ENCODE measurements around the gene TNS4.

GRCh38 chr17:40536295-40537171 is 35.1 kb upstream of the TNS4 start:
- TF ChIP-seq, protein P1, sequence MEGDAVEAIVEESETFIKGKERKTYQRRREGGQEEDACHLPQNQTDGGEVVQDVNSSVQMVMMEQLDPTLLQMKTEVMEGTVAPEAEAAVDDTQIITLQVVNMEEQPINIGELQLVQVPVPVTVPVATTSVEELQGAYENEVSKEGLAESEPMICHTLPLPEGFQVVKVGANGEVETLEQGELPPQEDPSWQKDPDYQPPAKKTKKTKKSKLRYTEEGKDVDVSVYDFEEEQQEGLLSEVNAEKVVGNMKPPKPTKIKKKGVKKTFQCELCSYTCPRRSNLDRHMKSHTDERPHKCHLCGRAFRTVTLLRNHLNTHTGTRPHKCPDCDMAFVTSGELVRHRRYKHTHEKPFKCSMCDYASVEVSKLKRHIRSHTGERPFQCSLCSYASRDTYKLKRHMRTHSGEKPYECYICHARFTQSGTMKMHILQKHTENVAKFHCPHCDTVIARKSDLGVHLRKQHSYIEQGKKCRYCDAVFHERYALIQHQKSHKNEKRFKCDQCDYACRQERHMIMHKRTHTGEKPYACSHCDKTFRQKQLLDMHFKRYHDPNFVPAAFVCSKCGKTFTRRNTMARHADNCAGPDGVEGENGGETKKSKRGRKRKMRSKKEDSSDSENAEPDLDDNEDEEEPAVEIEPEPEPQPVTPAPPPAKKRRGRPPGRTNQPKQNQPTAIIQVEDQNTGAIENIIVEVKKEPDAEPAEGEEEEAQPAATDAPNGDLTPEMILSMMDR (IDR thresholded peaks at IDR 0.05), result no peak
- TF ChIP-seq EP300 (IDR thresholded peaks at IDR 0.05) (peak in 2 of 4 donors; percentile 9 to 74), POLR2A (IDR thresholded peaks at IDR 0.05) (no peak), POLR2AphosphoS5 (IDR thresholded peaks at IDR 0.05) (peak; percentile 13 to 69 (median 54))

Measured in sigmoid colon (tissue), 4 donors.